Smooth muscle cell (in vitro differentiated cells): ENCODE results near the gene TAF12. TPM values are rescaled to one million over a fixed set of nuclear protein-coding genes. Genes with fewer than 3 reads are reported as not detected.
A peak's percentile ranks its signal among the peaks of the same experiment; 100 is the strongest.

Source experiments
- DNase-seq: peaks from one replicate; lab custom pipeline; 2025; ENCODE audit not compliant: unreplicated experiment; lab: John Stamatoyannopoulos, UW
- H2AFZ ChIP-seq: fragments of 200-600 bp; sonication (generic); 2 replicates; pipeline ENCODE4 v1.6.0; 2016; ENCODE audit warnings: antibody characterized with exemption, low read depth, mild to moderate bottlenecking
- H3F3A ChIP-seq: fragments of 200-600 bp; sonication (generic); 2 replicates; pipeline ENCODE4 v1.6.0; 2017; ENCODE audit warnings: antibody characterized with exemption, low read depth
- H3K27ac ChIP-seq: fragments of 200-600 bp; sonication (generic); 2 replicates; pipeline ENCODE4 v1.5.1; 2016; ENCODE audit warnings: low read depth, mild to moderate bottlenecking
- H3K27me3 ChIP-seq: fragments of 200-600 bp; sonication (generic); 2 replicates; pipeline ENCODE4 v1.6.1; 2016; ENCODE audit warnings: low read depth, mild to moderate bottlenecking
- H3K36me3 ChIP-seq: fragments of 200-600 bp; sonication (generic); 2 replicates; pipeline ENCODE4 v1.5.1; 2016; ENCODE audit warnings: low read depth
- H3K4me1 ChIP-seq: fragments of 200-600 bp; sonication (generic); 2 replicates; pipeline ENCODE4 v1.5.1; 2016; ENCODE audit warnings: low read depth
- H3K4me2 ChIP-seq: fragments of 200-600 bp; sonication (generic); 2 replicates; pipeline ENCODE4 v1.6.0; 2016; ENCODE audit warnings: mild to moderate bottlenecking
- H3K4me3 ChIP-seq: fragments of 200-600 bp; sonication (generic); 2 replicates; pipeline ENCODE4 v1.5.1; 2016; ENCODE audit warnings: mild to moderate bottlenecking
- H3K79me2 ChIP-seq: fragments of 200-600 bp; sonication (generic); 2 replicates; pipeline ENCODE4 v1.6.0; 2016; ENCODE audit warnings: low read depth, mild to moderate bottlenecking
- H3K9ac ChIP-seq: fragments of 200-600 bp; sonication (generic); 2 replicates; pipeline ENCODE4 v1.6.0; 2016; ENCODE audit warnings: low read depth
- H3K9me3 ChIP-seq: fragments of 200-600 bp; sonication (generic); replicated peaks from 2 replicates; pipeline ENCODE4 v1.5.1; 2016; ENCODE audit warnings: low read depth
- H4K20me1 ChIP-seq: fragments of 200-600 bp; sonication (generic); 2 replicates; pipeline ENCODE4 v1.6.0; 2016; ENCODE audit warnings: low read depth
- CTCF ChIP-seq: fragments of 200-600 bp; sonication (generic); IDR thresholded peaks from 2 replicates; pipeline ENCODE4 v1.5.1; 2017; ENCODE audit warnings: borderline replicate concordance, mild to moderate bottlenecking, antibody characterized with exemption; ENCODE audit not compliant: insufficient read depth, poor library complexity, severe bottlenecking
- WGBS: methylation state at CpG from one replicate; pipeline ENCODE4 v1.1.7; 2016; ENCODE audit warnings: low lambda C conversion rate; 5-methylcytosine and 5-hydroxymethylcytosine counted together
- polyA plus RNA-seq: library from polyadenylated mRNA; unstranded; fragments of >200 nt; fragmentation: Nextera tagmentation; extraction: Ambion mirVana; gene quantifications from 2 replicates; pipeline ENCODE4 v1.2.1, GENCODE V29; 2016
- total RNA-seq: library from RNA; depleted of rRNA; stranded (reverse); fragments of >200 nt; gene quantifications from 2 replicates; pipeline ENCODE4 v1.2.3, GENCODE V29; 2014

TAF12 gene
- total and polyA plus RNA-seq, 2 experiments from 2014 or later: 34.8 to 47.1 TPM

- H3K79me2 ChIP-seq: peaks cover 24% of the 10 kb centered on the region
- no peak overlapping the region for H3K27ac ChIP-seq
- H3K4me3 ChIP-seq: no peak overlapping the region
- H3K36me3 ChIP-seq: no peaks in the 10 kb centered on the region
- peaks cover 8% of the 10 kb centered on the region for H3F3A ChIP-seq
- H3K27me3 ChIP-seq: no peaks in the 10 kb centered on the region
- no peaks in the 10 kb centered on the region for H3K9me3 ChIP-seq
- no peak for TF ChIP-seq CTCF
- no peak overlapping the region for H3K9ac ChIP-seq
- WGBS: 98% methylated on average over 3 of the region's 3 CpGs
- peaks cover 12% of the 10 kb centered on the region for H3K4me1 ChIP-seq
- no peak overlapping the region for H3K4me2 ChIP-seq
- DNase-seq: no peak
- no peak overlapping the region for H2AFZ ChIP-seq
- no peaks in the 10 kb centered on the region for H4K20me1 ChIP-seq
These were observed 1.6 kb upstream of the TAF12 start for GRCh38 chr1:28644494-28644893.

- peak; percentile 24 for DNase-seq
- TF ChIP-seq CTCF: no peak
These were observed 616 bp downstream of the TAF12 start for GRCh38 chr1:28642056-28642846.

GRCh38 chr1:28640766-28641165 is 2.1 kb downstream of the TAF12 start:
- H3K9me3 ChIP-seq: no peaks in the 10 kb centered on the region
- no peaks in the 10 kb centered on the region for H3K27me3 ChIP-seq
- H3K36me3 ChIP-seq: no peaks in the 10 kb centered on the region
- H3F3A ChIP-seq: peaks cover 8% of the 10 kb centered on the region
- H3K79me2 ChIP-seq: peaks cover 41% of the 10 kb centered on the region
- no peaks in the 10 kb centered on the region for H4K20me1 ChIP-seq
- 100% methylated on average over 1 of the region's 1 CpG for WGBS
- peak; percentile 32 for TF ChIP-seq CTCF
- no peak overlapping the region for H3K4me2 ChIP-seq
- H3K4me3 ChIP-seq: no peak overlapping the region
- no peak overlapping the region for H3K27ac ChIP-seq
- DNase-seq: no peak
- no peak overlapping the region for H2AFZ ChIP-seq
- peaks cover 12% of the 10 kb centered on the region for H3K4me1 ChIP-seq
- no peak overlapping the region for H3K9ac ChIP-seq

More at GRCh38 chr1:28642056-28642846, 616 bp downstream of the TAF12 start:
- Histone ChIP-seq H3K27me3 (no peaks in the 10 kb centered on the region), H3K79me2 (peaks cover 37% of the 10 kb centered on the region), H4K20me1 (no peaks in the 10 kb centered on the region), H3K4me1 (peaks cover 12% of the 10 kb centered on the region), H3K27ac (peak overlapping the region; percentile 83), H3K36me3 (no peaks in the 10 kb centered on the region), H3K4me2 (peak overlapping the region; percentile 95), H3F3A (peaks cover 8% of the 10 kb centered on the region), H3K4me3 (peak overlapping the region; percentile 80), H2AFZ (peak overlapping the region; percentile 86), H3K9me3 (no peaks in the 10 kb centered on the region), H3K9ac (peak overlapping the region; percentile 74)
- 3% methylated on average over 23 of the region's 26 CpGs for WGBS

- Histone ChIP-seq H3K27ac (no peak overlapping the region), H3F3A (no peaks in the 10 kb centered on the region), H4K20me1 (peaks cover 10% of the 10 kb centered on the region), H2AFZ (no peak overlapping the region), H3K9me3 (no peaks in the 10 kb centered on the region), H3K4me3 (no peak overlapping the region), H3K4me1 (no peaks in the 10 kb centered on the region), H3K4me2 (no peak overlapping the region), H3K36me3 (no peaks in the 10 kb centered on the region), H3K27me3 (no peaks in the 10 kb centered on the region), H3K9ac (no peak overlapping the region), H3K79me2 (peaks cover 5% of the 10 kb centered on the region)
- TF ChIP-seq CTCF: no peak
- DNase-seq: no peak
- WGBS: over 99% methylated on average over 4 of the region's 4 CpGs
These were observed 10.3 kb downstream of the TAF12 start for GRCh38 chr1:28632560-28632959.
